Embryonic facial prominence (tissue), 1 donor: Measurements from ENCODE around the gene PRRT1.
A peak's percentile ranks its signal among the peaks of the same experiment; 100 is the strongest.
"Not testable (repeated sequence)": the region's sequence is repeated elsewhere in the genome, so short reads cannot be mapped to it uniquely, and the experiment has no call there.

Source experiments
- DNase-seq: peaks from one replicate; pipeline ENCODE4 v3.0.0-alpha.2; 2016; ENCODE audit errors: extremely low spot score

The PRRT1 gene

DNA sequence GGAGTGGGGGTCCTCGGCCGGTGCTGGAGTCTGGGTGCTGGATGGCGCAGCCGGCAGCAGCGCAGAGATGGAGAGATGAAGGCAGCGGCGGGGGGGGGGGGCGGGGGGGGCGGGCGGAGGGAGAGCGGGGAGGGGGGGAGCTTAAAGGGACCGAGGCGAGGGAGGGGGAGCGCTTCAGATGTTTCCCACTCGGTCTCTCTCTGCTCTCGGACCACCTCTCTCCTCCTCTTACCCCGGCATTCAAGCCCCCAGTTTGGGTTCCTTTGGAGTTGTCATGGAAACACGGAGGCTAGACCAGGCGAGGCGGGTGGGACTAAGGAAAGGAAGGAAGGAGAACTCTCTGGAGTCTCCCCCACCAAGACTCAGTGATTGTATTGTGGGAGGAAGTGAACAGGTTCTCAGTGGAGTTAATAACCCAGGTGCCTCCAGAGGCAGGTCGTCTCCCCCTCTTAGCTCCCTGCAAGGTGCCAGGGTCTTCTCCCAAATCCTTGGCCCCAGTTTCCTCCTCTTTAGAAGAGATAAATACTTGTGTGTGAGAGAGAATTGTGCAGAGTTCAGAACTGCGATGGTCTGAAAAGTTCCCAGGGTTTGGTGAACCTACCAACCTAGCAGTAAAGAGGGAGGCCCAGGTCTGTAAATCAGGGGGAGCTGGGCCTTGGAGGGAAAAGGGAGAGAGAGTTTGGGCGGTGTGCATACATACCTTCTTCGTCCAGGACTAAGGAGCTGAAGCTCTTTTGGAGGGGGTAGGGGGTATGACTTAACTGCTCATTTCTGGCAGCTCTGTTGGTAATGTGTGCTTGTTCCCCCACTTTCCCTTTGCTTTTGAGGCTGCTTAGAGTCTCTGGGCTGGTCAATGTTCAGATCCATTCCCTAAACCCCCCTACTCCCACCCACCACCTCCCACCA, at the start of gene PRRT1:
Gene PRRT1, minus strand, starts transcription at position 77 of the 906 bp plus-strand sequence. CDS start 112 bp downstream, outside the sequence.
- DNase-seq = no peak

DNA sequence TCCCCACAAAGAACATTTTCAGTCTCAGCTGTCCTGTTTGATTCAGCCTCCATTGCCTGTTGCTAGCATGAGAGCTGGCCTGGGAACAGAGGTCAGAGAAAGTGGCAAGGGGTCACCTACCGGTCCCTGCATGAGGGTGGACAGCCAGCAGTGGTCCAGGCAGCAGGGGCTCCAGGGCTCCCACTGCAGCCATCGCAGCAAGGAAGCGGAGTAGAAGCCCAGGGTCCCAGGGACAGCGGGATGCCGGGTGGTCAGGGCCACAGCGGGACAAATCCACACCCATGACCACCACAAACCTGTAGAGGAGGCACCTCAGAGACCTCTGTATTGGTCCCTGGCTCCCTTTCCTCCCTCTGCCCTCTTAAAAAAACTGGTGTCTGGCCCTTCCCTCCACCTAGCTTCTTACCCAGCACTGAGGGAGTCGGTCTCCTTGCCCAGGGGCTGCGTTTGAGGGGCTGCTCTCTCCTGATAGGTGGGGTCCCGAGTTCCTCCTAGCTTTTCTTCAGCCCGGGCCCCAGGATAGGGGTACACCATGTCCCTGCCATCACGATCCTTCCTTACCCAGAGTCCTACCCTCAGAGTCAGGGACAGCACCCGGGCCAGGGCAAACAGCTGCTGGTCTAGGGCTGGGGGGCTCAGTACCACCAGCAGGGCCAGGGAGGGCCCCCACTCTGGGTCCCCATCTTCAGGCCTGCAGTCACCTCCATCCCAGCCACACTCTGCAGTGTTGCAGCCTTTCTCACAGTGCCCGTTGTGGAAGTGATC, 49.2 kb upstream of the PRRT1 start:
- no peak for DNase-seq

GRCh38 chr6:32198866-32199265, 47.1 kb upstream of the PRRT1 start:
- DNase-seq = no peak

DNA sequence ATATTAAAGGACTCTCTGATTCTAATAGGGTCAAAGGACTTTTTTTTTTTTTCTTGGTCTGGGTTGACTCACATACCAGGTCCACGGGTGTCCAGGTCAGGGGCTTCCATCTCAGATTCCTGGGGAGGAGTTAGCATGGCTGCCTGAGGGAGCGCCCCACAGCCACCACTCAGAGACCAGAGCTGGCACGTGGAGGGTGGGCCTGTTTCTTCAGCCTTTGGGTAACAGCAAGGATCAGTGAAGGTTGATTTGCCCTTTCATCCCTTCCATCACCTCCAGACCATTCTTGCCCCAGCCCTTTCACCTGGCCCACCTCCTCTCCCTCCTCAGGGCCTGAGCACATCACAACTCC, 46.6 kb upstream of the PRRT1 start:
- DNase-seq = no peak

DNA sequence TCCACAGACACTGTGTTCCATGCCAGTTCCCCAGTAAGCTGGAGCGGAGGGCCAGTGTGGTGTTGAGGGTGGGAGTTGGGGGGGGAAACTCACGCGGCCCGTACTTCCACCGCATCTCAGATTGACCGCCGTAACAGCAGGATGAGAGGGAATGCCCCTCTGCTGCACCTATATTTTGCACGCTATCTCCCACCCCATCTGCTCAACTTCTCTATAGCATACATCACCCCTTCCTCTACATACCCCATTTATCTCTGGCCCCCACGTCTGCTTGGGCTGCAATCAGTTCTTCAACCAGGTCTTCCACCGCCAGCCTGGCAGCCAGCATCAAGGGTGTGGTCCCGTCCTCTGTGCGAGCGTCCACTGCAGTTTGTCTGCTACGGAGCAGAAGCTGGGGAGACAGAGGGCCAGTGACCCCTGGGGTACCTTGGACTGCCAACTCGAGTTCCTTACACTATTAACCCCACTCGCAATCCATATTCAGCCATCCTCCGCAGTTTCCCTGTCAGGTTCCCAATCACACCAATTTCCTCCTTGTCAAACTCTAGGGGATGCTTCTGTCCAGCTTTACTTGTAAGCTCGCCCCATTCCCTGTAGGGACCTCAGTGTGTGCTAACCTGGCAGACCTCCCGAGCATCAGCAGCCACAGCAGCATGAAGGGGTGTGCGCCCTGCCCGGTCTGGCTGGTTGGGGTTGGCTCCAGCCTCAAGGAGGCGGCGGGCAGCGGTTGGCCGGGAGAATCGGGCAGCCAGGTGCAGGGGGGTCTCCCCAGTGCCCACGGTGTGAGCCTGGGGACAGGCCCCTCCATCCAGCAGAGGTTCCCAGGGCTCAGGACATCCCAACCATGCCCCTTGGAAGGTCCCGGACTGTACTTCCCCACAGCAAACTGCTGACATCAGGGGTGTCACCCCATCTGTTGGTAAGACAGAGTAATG, 45.2 kb upstream of the PRRT1 start:
- DNase-seq = no peak

DNA sequence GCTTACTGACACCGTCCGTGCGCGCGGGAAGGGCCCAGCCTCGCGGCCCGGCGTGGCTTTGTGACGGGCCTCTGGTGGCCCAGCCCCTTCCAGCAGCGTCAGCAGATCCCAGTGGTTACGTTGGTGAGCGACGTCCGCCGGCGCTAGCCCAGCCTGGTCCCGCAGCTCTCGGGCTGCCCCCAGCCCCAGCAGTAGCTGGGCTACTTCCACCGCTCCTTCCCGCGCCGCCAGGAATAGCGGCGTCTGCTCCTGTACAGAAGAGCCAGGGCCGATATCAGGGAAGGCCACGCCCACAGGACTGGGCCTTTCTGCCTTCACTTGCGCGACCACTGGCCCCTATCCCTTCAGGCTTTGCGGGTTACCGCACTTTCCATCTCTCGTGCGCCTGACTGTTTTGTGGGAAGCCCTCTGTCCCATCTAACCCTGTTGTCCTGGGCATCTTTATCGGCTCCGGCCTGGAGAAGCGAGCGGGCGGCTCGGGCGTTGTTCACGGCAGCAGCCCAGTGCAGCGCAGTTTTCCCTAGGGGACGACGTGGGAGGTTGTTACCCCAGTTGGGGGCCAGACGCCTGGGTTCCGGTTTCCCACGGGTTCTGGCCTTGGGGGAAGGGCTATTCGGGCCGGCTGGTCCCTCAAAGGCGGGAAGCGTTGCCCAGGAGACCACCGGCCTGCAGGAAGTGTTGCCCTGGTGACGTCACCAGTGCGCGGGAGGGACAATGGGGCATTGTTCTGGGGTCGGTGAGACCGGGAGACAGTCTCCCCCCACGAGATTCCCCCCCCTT, 44.4 kb upstream of the PRRT1 start:
- peak; percentile 81 for DNase-seq

GRCh38 chr6:32195652-32195901, 43.8 kb upstream of the PRRT1 start:
- DNase-seq = peak; percentile 97

GRCh38 chr6:32194825-32195651, 43.3 kb upstream of the PRRT1 start:
- DNase-seq = no peak

DNA sequence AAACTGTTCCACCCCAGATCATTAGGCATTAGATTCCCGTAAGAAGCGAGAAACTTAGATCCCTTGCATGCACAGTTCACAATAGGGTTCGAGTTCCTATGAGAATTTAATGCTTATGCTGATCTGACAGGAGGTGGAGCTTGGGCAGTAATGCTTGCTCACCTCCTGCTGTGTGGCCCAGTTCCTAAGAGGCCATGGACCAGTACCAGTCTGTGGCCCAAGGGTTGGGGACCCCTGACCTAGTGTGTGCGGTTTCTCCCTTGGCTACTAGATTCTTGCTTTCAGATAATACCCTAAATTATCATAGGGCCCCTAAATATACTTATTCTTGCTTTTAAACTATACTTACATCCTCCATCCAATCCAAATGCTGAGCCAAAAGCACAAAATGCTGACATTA, 42.6 kb upstream of the PRRT1 start:
- no peak for DNase-seq

GRCh38 chr6:32193096-32193495, 41.4 kb upstream of the PRRT1 start:
- not testable (repeated sequence) for DNase-seq

DNA sequence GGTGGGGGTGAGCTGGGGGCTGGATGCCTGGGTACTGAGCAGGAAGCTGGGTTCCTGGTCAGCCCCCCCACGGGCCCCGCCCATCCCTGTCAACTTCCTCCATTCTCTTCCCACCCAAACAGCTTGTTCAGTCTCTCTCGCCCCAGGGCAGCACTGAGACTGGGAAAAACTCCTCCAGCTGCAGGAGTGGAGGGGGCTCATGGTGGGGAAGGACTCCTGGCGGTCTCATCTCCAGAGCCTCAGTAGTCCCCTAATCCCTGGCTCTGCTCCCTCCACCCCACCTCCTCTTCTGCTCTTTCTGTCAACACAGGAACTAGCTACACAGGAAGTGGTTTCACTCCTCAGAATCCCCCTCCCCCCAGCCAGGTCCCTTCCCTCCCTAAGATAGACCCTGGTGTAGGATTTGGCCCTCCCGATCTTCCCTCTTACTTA, 40.9 kb upstream of the PRRT1 start, which contains the start of gene GPSM3:
Gene GPSM3, minus strand, starts transcription at position 36 of the 432 bp plus-strand sequence. CDS start 130 bp downstream, outside the sequence.
- no peak for DNase-seq

DNA sequence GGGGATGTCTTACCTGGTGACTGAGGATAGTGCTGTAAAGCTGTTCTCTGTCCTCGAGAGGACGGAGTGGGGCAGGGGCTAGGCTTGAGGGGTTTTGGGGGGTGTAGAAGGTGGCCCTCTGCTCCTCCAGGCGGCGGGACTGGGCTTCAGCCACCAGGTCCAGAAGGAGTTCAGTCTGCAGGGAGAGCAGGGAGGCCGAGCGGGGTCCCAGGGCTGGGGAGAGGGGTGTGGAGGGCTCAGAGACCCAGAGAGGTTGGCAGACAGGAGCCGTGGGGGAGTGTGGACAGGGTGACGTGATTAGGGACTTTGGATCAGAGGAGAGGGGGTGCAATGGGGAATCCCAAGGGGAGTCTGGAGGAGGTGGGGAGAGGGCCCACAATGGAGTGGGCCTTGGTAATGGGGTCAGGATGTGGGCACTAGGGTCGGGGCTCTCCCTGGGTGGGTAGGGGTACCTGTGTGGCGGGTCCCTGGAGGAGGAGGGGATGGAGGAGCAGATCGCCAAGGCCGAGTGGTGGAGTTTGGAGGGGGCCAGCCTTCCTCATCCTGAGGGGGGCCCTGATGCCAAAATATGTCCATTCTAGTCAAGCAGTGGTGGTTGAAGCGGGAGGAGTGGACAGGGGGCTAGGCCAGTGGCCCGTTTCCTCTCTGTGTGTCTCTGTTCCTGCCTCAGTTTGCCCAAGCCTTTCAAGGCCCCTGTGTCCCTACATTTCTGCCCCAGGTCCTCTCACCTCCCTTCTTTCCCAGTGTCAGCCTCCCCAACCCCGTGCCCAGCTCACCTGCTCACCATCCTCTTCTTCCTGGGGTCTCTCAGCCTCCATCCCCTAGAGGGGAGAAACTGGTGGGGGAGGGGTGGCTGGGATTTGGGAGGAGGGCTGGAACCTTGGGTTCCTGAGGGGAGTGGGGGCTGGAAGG, 40.2 kb upstream of the PRRT1 start:
- DNase-seq = no peak

GRCh38 chr6:32190911-32191677, 39.4 kb upstream of the PRRT1 start:
- no peak for DNase-seq

DNA sequence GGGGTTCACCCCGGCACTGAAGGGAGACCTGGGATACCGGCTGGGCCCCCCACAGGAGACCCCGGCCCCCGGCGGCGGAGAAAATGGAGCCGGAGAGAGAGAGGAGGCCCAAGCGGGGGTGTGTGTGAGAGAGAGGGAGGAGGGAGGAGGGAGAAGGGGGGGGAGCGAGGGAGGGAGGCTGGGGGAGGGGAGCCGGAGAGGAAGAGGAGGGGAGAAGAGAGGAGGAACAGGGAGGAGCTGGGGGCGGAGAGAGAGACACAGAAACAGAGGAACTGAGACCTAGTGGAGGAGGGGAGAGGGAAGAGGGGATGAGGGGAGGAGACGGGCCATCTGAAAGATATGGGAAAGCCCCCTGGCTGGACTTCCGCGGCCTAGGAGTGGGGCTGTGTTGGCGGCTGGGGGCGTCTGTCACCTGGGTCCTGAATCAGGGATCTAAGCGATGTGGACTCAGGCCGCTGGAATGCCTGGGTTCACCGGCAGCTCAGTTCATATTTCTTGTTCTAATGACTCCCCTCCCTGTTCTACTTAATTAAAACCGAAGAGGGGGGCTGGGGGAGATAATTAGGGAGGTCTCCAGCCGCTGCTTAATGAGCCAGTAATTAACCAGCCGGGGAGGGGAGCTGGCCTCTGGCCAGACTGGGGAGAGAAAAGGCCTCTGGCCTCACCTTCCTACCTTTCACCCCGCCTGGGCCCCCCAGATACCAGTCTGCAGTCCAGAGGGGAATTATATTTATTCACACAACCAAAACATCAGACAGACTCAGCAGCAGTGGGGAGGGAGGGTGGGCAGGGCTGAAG, 38.5 kb upstream of the PRRT1 start, which contains the start of gene PBX2:
Gene PBX2, minus strand, starts transcription at position 149 of the 798 bp plus-strand sequence. CDS start 287 bp downstream, outside the sequence.
- peak; percentile 95 for DNase-seq

DNA sequence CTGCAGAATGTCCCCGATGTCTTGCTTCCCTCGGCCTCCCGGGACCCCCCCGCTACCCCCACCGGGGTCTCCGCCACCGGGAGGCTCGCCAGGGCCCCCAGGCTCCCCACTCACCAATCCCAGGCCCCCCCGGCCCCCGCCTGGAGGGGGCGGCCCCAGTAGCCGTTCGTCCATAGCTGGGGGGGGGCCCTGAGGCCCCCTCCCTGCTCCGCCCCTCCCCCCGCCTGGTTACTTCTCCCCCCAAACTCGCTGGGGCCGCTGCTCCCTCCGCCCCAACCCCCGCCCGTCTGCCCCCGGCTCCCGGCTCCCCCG, 38.0 kb upstream of the PRRT1 start:
- DNase-seq = no peak

GRCh38 chr6:32189069-32189741, 37.5 kb upstream of the PRRT1 start:
- DNase-seq = no peak
